T-helper 2 cell treated with Interferon-gamma antibody and Interleukin-4, amounts not matched to agents 5 μg/mL and 100 μg/mL, for 36 hours (primary cell): ENCODE data around the gene LAMC3.

Source experiments
- DNase-seq: peaks from one replicate; pipeline ENCODE4 v3.0.0; 2021; ENCODE audit warnings: low spot score
- H3K27ac Mint-ChIP-seq: one replicate; pipeline ENCODE4 v1.8.0; 2021; ENCODE audit warnings: mild to moderate bottlenecking, mixed read lengths
- H3K27me3 Mint-ChIP-seq: one replicate; pipeline ENCODE4 v1.8.0; 2021; ENCODE audit warnings: low read depth, mixed read lengths
- H3K36me3 Mint-ChIP-seq: one replicate; pipeline ENCODE4 v1.8.0; 2021; ENCODE audit warnings: low read depth, mixed read lengths
- H3K4me1 Mint-ChIP-seq: one replicate; pipeline ENCODE4 v1.8.0; 2021; ENCODE audit warnings: low read depth, mixed read lengths
- H3K4me3 Mint-ChIP-seq: one replicate; pipeline ENCODE4 v1.8.0; 2022; ENCODE audit warnings: mild to moderate bottlenecking, moderate library complexity, mixed read lengths
- H3K9me3 Mint-ChIP-seq: one replicate; pipeline ENCODE4 v1.8.0; 2021; ENCODE audit warnings: mixed read lengths

Gene LAMC3

GRCh38 chr9:131006601-131007000 lies 2.4 kb upstream of the LAMC3 start:
- no peaks in the 10 kb centered on the region for H3K36me3 Mint-ChIP-seq
- H3K4me1 Mint-ChIP-seq, result no peaks in the 10 kb centered on the region
- H3K4me3 Mint-ChIP-seq, result no peak overlapping the region
- no peak for DNase-seq
- H3K9me3 Mint-ChIP-seq, result no peaks in the 10 kb centered on the region
- peaks cover 35% of the 10 kb centered on the region for H3K27me3 Mint-ChIP-seq
- no peak overlapping the region for H3K27ac Mint-ChIP-seq

DNA sequence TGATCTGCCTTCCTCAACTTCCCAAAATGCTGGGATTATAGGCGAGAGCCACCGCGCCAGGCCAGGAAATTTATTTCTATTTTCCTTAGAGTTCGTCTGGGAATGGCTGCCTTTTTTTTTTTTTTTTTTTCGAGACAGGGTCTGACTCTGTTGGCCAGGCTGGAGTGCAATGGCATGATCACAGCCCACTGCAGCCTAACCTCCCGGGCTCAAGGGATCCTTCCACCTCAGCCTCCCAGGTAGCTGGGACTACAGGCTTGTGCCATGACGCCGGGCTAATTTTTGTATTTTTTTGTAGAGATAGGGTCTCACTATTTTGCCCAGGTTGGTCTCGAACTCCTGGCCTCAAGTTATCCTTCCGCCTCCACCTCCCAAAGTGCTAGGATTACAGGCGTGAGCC lies 888 bp upstream of the LAMC3 start:
- Mint-ChIP-seq H3K36me3 (no peaks in the 10 kb centered on the region), H3K9me3 (no peaks in the 10 kb centered on the region), H3K4me3 (no peak overlapping the region), H3K4me1 (no peaks in the 10 kb centered on the region), H3K27me3 (peaks cover 38% of the 10 kb centered on the region), H3K27ac (no peak overlapping the region)
- no peak for DNase-seq

GRCh38 chr9:131008563-131008908 lies 438 bp upstream of the LAMC3 start:
- Mint-ChIP-seq H3K4me1 (no peaks in the 10 kb centered on the region), H3K4me3 (no peak overlapping the region), H3K27me3 (peaks cover 38% of the 10 kb centered on the region), H3K36me3 (no peaks in the 10 kb centered on the region), H3K27ac (no peak overlapping the region), H3K9me3 (no peaks in the 10 kb centered on the region)
- DNase-seq, result no peak

GRCh38 chr9:131010482-131011273 lies 1.7 kb downstream of the LAMC3 start:
- DNase-seq, result no peak
- Mint-ChIP-seq H3K36me3 (no peaks in the 10 kb centered on the region), H3K27ac (no peak overlapping the region), H3K4me1 (no peaks in the 10 kb centered on the region), H3K4me3 (no peak overlapping the region), H3K27me3 (peaks cover 38% of the 10 kb centered on the region), H3K9me3 (no peaks in the 10 kb centered on the region)

DNA sequence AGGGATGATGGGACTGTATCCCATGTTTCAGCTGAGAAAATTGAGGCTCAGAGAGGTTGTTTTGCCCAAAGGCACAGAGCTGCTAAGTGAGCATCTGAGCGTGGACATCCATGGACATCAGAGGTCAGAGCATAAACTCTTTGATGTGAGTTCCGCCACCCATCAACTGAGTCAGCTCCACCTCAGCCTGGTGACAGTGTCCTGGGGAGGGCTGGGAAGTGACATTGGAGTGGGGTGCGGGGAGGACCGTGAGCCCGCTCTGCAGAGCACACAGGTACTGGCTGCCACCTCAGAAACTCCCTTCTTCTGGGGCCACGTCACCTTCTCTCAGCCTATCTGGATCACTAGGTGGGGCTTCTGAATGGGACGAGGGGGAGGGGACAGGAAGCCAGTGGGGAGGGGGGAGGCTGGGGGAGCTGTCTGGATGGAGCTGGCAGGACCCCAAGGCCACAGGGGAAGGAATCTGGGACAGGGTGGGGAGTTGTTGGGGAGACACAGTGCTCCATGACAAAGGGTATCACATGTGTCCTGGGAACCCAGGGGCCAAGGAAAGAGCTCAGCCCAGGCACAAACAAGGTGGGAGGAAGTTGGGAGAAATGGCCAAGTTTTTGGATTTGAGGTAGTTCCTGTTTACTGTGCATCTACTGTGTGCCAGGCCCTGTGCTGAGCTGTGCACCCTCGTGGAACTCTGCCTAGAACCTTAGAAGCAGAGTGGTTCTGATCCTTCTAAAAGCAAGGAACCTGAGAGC lies 2.5 kb downstream of the LAMC3 start:
- Mint-ChIP-seq H3K27ac (no peak overlapping the region), H3K36me3 (no peaks in the 10 kb centered on the region), H3K4me1 (no peaks in the 10 kb centered on the region), H3K27me3 (peaks cover 38% of the 10 kb centered on the region), H3K4me3 (no peak overlapping the region), H3K9me3 (no peaks in the 10 kb centered on the region)
- no peak for DNase-seq

GRCh38 chr9:131012023-131012334 lies 3.0 kb downstream of the LAMC3 start:
- H3K27ac Mint-ChIP-seq, result no peak overlapping the region
- no peak for DNase-seq
- no peaks in the 10 kb centered on the region for H3K4me1 Mint-ChIP-seq
- H3K36me3 Mint-ChIP-seq, result no peaks in the 10 kb centered on the region
- H3K9me3 Mint-ChIP-seq, result no peaks in the 10 kb centered on the region
- peaks cover 34% of the 10 kb centered on the region for H3K27me3 Mint-ChIP-seq
- no peak overlapping the region for H3K4me3 Mint-ChIP-seq

GRCh38 chr9:131012396-131012917 lies 3.5 kb downstream of the LAMC3 start:
- no peak for DNase-seq
- peaks cover 32% of the 10 kb centered on the region for H3K27me3 Mint-ChIP-seq
- no peaks in the 10 kb centered on the region for H3K4me1 Mint-ChIP-seq
- no peak overlapping the region for H3K27ac Mint-ChIP-seq
- H3K4me3 Mint-ChIP-seq, result no peak overlapping the region
- H3K9me3 Mint-ChIP-seq, result no peaks in the 10 kb centered on the region
- H3K36me3 Mint-ChIP-seq, result no peaks in the 10 kb centered on the region

- Mint-ChIP-seq H3K4me3 (no peak overlapping the region), H3K9me3 (no peaks in the 10 kb centered on the region), H3K27ac (no peak overlapping the region), H3K27me3 (peaks cover 26% of the 10 kb centered on the region), H3K4me1 (no peaks in the 10 kb centered on the region), H3K36me3 (no peaks in the 10 kb centered on the region)
- DNase-seq, result no peak
These were observed 4.2 kb downstream of the LAMC3 start for GRCh38 chr9:131013015-131013755.

DNA sequence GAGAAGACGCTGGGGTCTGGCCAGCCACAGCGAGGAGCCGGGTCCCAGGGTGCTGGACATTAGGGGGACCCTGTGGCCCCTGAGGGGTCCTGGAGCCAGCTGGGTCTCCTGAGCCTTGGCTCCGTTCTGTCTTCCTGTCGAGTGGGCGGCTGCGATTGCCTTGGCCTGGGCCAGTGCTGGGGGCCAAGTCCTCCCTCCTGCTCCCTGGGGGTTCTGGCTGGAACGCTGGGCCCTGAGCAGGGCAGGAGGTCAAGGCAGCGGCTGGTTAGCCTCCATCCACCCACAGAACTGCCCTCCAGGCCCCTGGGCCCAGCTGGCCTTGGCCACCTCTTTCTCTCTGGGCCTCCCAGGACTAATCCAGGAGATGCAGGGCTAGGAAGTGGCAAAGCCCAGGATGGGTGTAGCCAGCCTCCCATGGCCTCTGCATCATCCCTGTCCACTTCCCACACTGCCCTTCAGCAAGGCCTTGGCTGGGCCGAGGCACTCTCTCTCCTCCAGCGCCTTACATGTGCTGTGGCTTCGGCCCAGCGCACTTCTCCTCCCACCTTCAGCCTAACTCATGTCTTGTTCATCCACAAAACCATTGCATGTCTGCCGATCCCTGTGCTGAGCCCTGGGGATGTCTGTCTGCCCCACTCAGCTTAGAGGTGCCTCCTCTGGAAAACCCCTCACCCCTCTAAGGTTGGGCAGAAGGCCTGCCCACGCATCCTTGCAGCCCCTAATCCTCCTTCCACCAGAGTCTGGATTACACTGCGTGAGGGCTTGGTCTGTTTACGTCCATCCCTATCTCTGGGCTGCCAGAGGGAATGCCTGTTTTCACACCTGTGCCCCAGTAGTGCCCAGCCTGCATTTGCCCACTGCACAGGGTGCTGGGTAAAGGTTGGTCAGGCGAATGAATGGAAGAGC lies 5.0 kb downstream of the LAMC3 start:
- Mint-ChIP-seq H3K9me3 (no peaks in the 10 kb centered on the region), H3K4me1 (no peaks in the 10 kb centered on the region), H3K27me3 (peaks cover 19% of the 10 kb centered on the region), H3K4me3 (no peak overlapping the region), H3K36me3 (no peaks in the 10 kb centered on the region), H3K27ac (no peak overlapping the region)
- no peak for DNase-seq

DNA sequence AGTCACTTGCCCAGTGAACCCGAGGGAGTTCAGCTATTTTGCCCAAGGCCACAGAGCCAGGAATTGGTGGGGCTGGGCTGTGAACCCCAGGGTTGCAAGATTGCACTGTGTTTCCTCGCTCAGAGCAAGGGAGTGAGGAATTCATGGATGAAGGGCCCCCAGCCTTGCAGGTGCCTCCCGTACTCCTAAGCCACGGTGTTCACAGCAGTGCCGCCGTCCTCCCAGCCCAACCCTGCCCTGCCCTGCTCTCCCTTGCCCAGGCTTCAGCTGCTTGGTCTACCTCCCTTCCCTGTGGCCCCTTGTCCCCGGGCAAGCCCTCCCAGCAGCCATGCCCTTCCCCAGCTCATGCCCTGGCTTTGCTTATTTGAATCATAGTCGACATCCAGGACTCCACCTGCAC lies 6.1 kb downstream of the LAMC3 start:
- Mint-ChIP-seq H3K4me3 (no peak overlapping the region), H3K27me3 (peaks cover 15% of the 10 kb centered on the region), H3K36me3 (no peaks in the 10 kb centered on the region), H3K4me1 (no peaks in the 10 kb centered on the region), H3K27ac (no peak overlapping the region), H3K9me3 (no peaks in the 10 kb centered on the region)
- DNase-seq, result no peak

GRCh38 chr9:131015876-131016397 lies 7.0 kb downstream of the LAMC3 start:
- Mint-ChIP-seq H3K4me1 (no peaks in the 10 kb centered on the region), H3K4me3 (no peak overlapping the region), H3K27me3 (peaks cover 7% of the 10 kb centered on the region)

DNA sequence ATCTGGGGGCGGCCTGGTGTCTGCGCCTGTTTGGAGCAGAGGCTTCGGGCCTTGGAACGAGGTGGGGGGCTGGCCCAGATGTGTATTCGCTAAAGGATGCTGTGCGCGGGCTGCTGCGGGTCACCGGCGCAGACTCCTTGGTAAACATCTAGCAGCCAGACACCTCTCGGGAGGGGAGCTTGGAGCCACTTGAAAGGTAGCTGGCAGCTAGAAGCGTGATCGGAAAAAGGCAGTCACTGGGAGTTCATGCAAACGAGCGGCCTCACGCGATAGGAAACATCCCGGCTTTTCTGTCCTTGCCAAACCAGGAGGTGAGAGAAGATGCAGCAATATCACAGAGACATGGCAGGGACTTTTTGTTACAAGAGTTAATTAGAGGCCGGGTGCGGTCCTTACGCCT lies 8.1 kb downstream of the LAMC3 start:
- H3K27ac Mint-ChIP-seq, result no peak overlapping the region
- no peaks in the 10 kb centered on the region for H3K4me1 Mint-ChIP-seq

More at GRCh38 chr9:131015876-131016397, 7.0 kb downstream of the LAMC3 start:
- H3K27ac Mint-ChIP-seq, result no peak overlapping the region
- H3K36me3 Mint-ChIP-seq, result no peaks in the 10 kb centered on the region
- DNase-seq, result no peak
- H3K9me3 Mint-ChIP-seq, result no peaks in the 10 kb centered on the region

DNA sequence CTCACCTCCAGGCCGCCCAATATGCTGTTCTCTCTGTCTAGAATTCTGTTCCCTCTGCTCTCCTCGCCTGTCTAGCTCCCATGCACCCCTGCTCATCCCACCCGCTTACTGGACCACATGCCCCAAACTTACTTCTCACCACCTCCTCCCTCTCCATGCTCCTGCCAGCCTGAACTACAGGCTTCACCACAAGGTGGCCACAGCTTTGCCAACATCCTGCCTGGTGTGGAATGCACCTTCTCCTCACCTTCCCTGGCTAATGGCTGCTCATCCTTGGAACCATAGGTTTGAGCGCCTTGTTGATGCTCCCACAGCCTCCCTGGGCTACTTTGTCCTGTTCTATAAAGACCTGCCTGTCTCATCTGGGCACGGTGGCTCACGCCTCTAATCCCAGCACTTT lies 9.6 kb downstream of the LAMC3 start:
- Mint-ChIP-seq H3K27ac (no peak overlapping the region), H3K9me3 (no peaks in the 10 kb centered on the region), H3K36me3 (no peaks in the 10 kb centered on the region), H3K4me3 (no peak overlapping the region), H3K4me1 (no peaks in the 10 kb centered on the region), H3K27me3 (no peaks in the 10 kb centered on the region)
- DNase-seq, result no peak

More for the DNA sequence above, 8.1 kb downstream of the LAMC3 start:
- Mint-ChIP-seq H3K4me3 (no peak overlapping the region), H3K9me3 (no peaks in the 10 kb centered on the region), H3K36me3 (no peaks in the 10 kb centered on the region), H3K27me3 (no peaks in the 10 kb centered on the region)
- DNase-seq, result no peak
